ENCODE measurements around the gene PIGO. TPM values are rescaled to one million over a fixed set of nuclear protein-coding genes. Genes with fewer than 3 reads are reported as not detected.
A peak's percentile ranks its signal among the peaks of the same experiment; 100 is the strongest.

Gene PIGO
- total and polyA plus RNA-seq, 2 experiments from 2014 or later = 11.2 to 18.9 TPM

GRCh38 chr9:35104586-35104985 lies 8.2 kb upstream of the PIGO start:
- no peaks in the 10 kb centered on the region for H3K27me3 ChIP-seq (ENCODE audit: insufficient read depth)
- H3K4me2 ChIP-seq = no peak overlapping the region
- ATAC-seq = no peak
- Mint-ChIP-seq H3K27ac (peak overlapping the region; percentile 99; the same call in 1 of the 2 replicates), H3K4me1 (peaks cover 18% of the 10 kb centered on the region), H3K27me3 (ENCODE audit: insufficient read depth, low read depth, poor library complexity) (peaks cover 22% of the 10 kb centered on the region), H3K4me3 (peak overlapping the region; percentile 46; the same call in 1 of the 3 replicates), H3K36me3 (ENCODE audit: low read depth) (peaks cover 40% of the 10 kb centered on the region), H3K9me3 (no peaks in the 10 kb centered on the region)
- TF ChIP-seq POLR2AphosphoS5 (IDR thresholded peaks at IDR 0.05; ENCODE audit: low read depth) (no peak), ZNF331 (CRISPR knock-in tag; IDR thresholded peaks at IDR 0.05; ENCODE audit: low read depth) (no peak), ZNF462 (CRISPR knock-in tag; IDR thresholded peaks at IDR 0.05) (no peak), EZH2phosphoT487 (IDR thresholded peaks at IDR 0.05; ENCODE audit: unreplicated experiment) (no peak), CTCF (conservative IDR thresholded peaks at IDR 0.05; ENCODE audit: low read depth in 2 of 2) (no peak), REST (IDR thresholded peaks at IDR 0.05; ENCODE audit: unreplicated experiment) (no peak), JUNB (IDR thresholded peaks at IDR 0.05; ENCODE audit: unreplicated experiment) (no peak), EZH2 (IDR thresholded peaks at IDR 0.05; ENCODE audit: low read depth, unreplicated experiment) (no peak)
- H3K27ac ChIP-seq (ENCODE audit: low read depth) = peak overlapping the region; percentile 78; the same call in 1 of the 2 replicates
- peaks cover 17% of the 10 kb centered on the region for H3K79me2 ChIP-seq (replicated peaks; ENCODE audit: insufficient read depth)
- no peak for DNase-seq (ENCODE audit: low spot score)
- H3F3A ChIP-seq (replicated peaks; ENCODE audit: low read depth) = peaks cover 7% of the 10 kb centered on the region
- H3K4me3 ChIP-seq = no peak overlapping the region
- peaks cover 3% of the 10 kb centered on the region; the same call in 1 of the 2 replicates for H3K36me3 ChIP-seq (ENCODE audit: insufficient read depth)
- peaks cover 11% of the 10 kb centered on the region for H3K4me1 ChIP-seq (ENCODE audit: insufficient read depth)
- no peaks in the 10 kb centered on the region for H4K20me1 ChIP-seq (replicated peaks; ENCODE audit: insufficient read depth)
- H3K9me2 ChIP-seq (ENCODE audit: insufficient read depth) = no peaks in the 10 kb centered on the region
- no peak overlapping the region for H2AFZ ChIP-seq

Measured in GM23338 (cell line).